Adrenal gland (tissue), 5 donors: ENCODE data around the gene PLA2G4B.

Source experiments
- CTCF ChIP-seq, 6 experiments: fragments of 450-650 bp in 4 of 6; fragments of 200-600 bp in 2 of 6; sonication (generic) in 1 of 6; IDR thresholded peaks; 1 replicate in 5 of 6; 2 replicates in 1 of 6; pipeline versions ENCODE4 v1.5.1 to v1.8.0; 2016 to 2021; ENCODE audit warnings: antibody characterized with exemption in 6 of 6, mild to moderate bottlenecking in 2 of 6, moderate library complexity in 1 of 6
- POLR2A ChIP-seq, 2 donors: fragments of 450-650 bp; IDR thresholded peaks; one replicate each; pipeline ENCODE4 v1.6.1; 2017; ENCODE audit warnings: antibody characterized with exemption in 2 of 2, mild to moderate bottlenecking in 2 of 2, moderate library complexity in 1 of 2
- donor health status: DM: no; HTN: no; CAD: no.

GRCh38 chr15:41894251-41894790 lies 55.7 kb downstream of the PLA2G4B start:
- TF ChIP-seq POLR2A (IDR thresholded peaks at IDR 0.05) (no peak), CTCF (IDR thresholded peaks at IDR 0.05) (no peak)
